SK-N-SH treated with all-trans-retinoic acid at 6 μM for 48 hours (cell line): ENCODE data around the gene STRBP.
"Not testable (repeated sequence)": the region's sequence is repeated elsewhere in the genome, so short reads cannot be mapped to it uniquely, and the experiment has no call there.

Experiments used
- ATAC-seq: fragments of 200-7000 bp; cut with Tn5 transposase; 3 replicates; pipeline ENCODE4 v1.9.1; 2020; ENCODE audit warnings: mild to moderate bottlenecking, moderate library complexity
- ARNTL ChIP-seq: fragments of 450-650 bp; formaldehyde crosslinking; IDR thresholded peaks from 2 replicates; pipeline ENCODE4 v1.5.0; 2020; ENCODE audit warnings: low read depth, mild to moderate bottlenecking, moderate library complexity, borderline replicate concordance
- BACH2 ChIP-seq: fragments of 250-450 bp; sonication (Bioruptor Pico); IDR thresholded peaks from 2 replicates; pipeline ENCODE4 v1.9.0; 2021; ENCODE audit warnings: mild to moderate bottlenecking, borderline replicate concordance
- CSDC2 ChIP-seq: fragments of 250-450 bp; sonication (Bioruptor Pico); IDR thresholded peaks from 2 replicates; pipeline ENCODE4 v1.5.0; 2020; ENCODE audit warnings: mild to moderate bottlenecking, moderate library complexity
- ESRRG ChIP-seq: fragments of 250-450 bp; sonication (Bioruptor Pico); IDR thresholded peaks from 2 replicates; pipeline ENCODE4 v1.6.1; 2021; ENCODE audit warnings: mild to moderate bottlenecking
- GLIS3 ChIP-seq: fragments of 250-450 bp; sonication (Bioruptor Pico); IDR thresholded peaks from 2 replicates; pipeline ENCODE4 v1.5.0; 2020; ENCODE audit warnings: mild to moderate bottlenecking, moderate library complexity
- ISL1 ChIP-seq: fragments of 250-450 bp; sonication (Bioruptor Pico); IDR thresholded peaks from 2 replicates; pipeline ENCODE4 v2.1.2; 2022; ENCODE audit warnings: mild to moderate bottlenecking, moderate library complexity
- OSR1 ChIP-seq: fragments of 250-450 bp; sonication (Bioruptor Pico); IDR thresholded peaks from 2 replicates; pipeline ENCODE4 v1.8.0; 2022; ENCODE audit warnings: moderate library complexity, mild to moderate bottlenecking, inconsistent platforms
- PPARA ChIP-seq: fragments of 250-450 bp; sonication (Bioruptor Pico); IDR thresholded peaks from 2 replicates; pipeline ENCODE4 v1.5.0; 2020; ENCODE audit warnings: mild to moderate bottlenecking, borderline replicate concordance
- RARB ChIP-seq: fragments of 250-450 bp; sonication (Bioruptor Pico); IDR thresholded peaks from 2 replicates; pipeline ENCODE4 v1.8.0; 2021; ENCODE audit warnings: mild to moderate bottlenecking, moderate library complexity
- TCF4 ChIP-seq: fragments of 250-450 bp; sonication (Bioruptor Pico); IDR thresholded peaks from 2 replicates; pipeline ENCODE4 v1.8.0; 2021; ENCODE audit warnings: mild to moderate bottlenecking, moderate library complexity, borderline replicate concordance
- ZC3H10 ChIP-seq: fragments of 250-450 bp; sonication (Bioruptor Pico); IDR thresholded peaks from 2 replicates; pipeline ENCODE4 v1.5.1; 2021; ENCODE audit warnings: mild to moderate bottlenecking, moderate library complexity
- ZFP3 ChIP-seq: fragments of 250-450 bp; sonication (Bioruptor Pico); IDR thresholded peaks from 2 replicates; pipeline ENCODE4 v1.5.0; 2020; ENCODE audit warnings: mild to moderate bottlenecking, moderate library complexity
- ZFP30 ChIP-seq: fragments of 450-650 bp; formaldehyde crosslinking; IDR thresholded peaks from 2 replicates; pipeline ENCODE4 v1.5.0; 2022; ENCODE audit warnings: mild to moderate bottlenecking, moderate library complexity
- ZNF565 ChIP-seq: fragments of 450-650 bp; formaldehyde crosslinking; conservative IDR thresholded peaks from 2 replicates; pipeline ENCODE4 v1.5.0; 2020; ENCODE audit warnings: low read depth, mild to moderate bottlenecking, moderate library complexity
- ZNF70 ChIP-seq: fragments of 450-650 bp; formaldehyde crosslinking; IDR thresholded peaks from 2 replicates; pipeline ENCODE4 v1.5.0; 2020; ENCODE audit warnings: mild to moderate bottlenecking, moderate library complexity
- ZNF8 ChIP-seq: fragments of 450-650 bp; formaldehyde crosslinking; IDR thresholded peaks from 2 replicates; pipeline ENCODE4 v1.5.0; 2020; ENCODE audit warnings: mild to moderate bottlenecking, moderate library complexity
- TF ChIP-seq, protein P1 (sequence below): fragments of 250-450 bp; sonication (Bioruptor Pico); IDR thresholded peaks from 2 replicates; pipeline ENCODE4 v1.8.0; 2020; ENCODE audit warnings: mild to moderate bottlenecking, moderate library complexity, borderline replicate concordance
- TF ChIP-seq, protein P2 (sequence below): fragments of 250-450 bp; sonication (Bioruptor Pico); IDR thresholded peaks from 2 replicates; pipeline ENCODE4 v1.5.1; 2020; ENCODE audit warnings: low read depth, mild to moderate bottlenecking, moderate library complexity
- TF ChIP-seq, protein P3 (sequence below): fragments of 250-450 bp; sonication (Bioruptor Pico); IDR thresholded peaks from 2 replicates; pipeline ENCODE4 v1.5.1; 2021; ENCODE audit warnings: mild to moderate bottlenecking, moderate library complexity

STRBP gene

DNA sequence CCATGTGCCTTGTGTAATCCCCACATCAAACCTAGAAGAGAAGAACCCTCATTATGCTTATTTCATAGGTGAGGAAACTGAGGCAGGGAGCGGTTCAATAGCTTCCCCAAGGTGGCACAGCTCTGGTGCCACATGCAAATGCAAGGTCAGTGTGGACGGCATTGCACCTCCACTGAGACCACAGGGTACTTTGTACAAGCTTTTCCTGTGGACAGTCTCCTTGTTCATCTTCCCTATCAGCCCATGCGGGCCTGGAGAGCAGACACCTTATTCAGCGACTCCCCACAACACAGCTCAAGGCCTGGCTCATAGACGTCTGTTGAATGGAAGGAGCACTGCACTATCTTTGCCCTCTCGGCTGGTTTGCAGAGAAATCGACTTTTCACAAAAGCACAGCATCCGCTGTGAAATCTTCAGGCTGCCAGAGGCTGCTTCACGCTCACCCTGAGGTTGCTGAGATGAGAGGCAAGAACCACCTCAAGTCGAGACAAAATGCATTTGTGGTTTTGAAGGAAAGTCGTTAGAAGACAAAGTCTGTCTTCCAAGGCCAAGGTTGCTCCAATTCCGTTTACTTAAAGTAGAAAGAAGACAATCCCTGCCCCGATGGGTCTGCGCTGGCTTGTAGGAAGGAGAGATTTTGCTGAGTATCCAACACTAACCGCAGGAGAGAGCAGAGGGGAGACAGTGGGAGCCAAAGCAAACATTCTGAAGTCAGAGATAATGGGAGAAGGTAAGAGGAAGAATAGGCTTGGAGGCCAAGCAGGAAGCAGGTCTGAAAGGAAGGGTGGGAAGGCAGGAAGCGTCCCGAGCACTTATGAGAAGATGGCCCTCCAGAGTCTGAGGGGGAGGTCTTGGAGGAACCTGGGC, 34.2 kb upstream of the STRBP start:
- TF ChIP-seq BACH2 (CRISPR knock-in tag) (no peak), ARNTL (CRISPR knock-in tag) (no peak)
- TF ChIP-seq, all 23 proteins: peak for 0
- no peak for ATAC-seq

DNA sequence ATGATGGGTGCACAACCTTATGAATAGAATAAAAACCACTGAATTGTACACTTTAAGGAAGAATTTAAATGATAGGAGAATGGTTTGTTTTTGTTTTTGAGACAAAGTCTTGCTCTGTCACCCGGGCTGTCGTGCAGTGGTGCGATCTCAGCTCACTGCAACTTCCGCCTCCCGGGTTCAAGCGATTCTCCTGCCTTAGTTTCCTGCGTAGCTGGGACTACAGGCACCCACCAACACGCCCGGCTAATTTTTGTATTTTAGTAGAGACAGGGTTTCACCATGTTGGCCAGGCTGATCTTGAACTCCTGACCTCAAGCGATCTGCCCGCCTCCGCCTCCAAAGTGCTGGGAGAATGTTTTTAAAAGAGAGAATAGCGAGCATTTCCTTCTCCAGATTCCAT, 33.5 kb upstream of the STRBP start:
- ATAC-seq, result not testable (repeated sequence)

DNA sequence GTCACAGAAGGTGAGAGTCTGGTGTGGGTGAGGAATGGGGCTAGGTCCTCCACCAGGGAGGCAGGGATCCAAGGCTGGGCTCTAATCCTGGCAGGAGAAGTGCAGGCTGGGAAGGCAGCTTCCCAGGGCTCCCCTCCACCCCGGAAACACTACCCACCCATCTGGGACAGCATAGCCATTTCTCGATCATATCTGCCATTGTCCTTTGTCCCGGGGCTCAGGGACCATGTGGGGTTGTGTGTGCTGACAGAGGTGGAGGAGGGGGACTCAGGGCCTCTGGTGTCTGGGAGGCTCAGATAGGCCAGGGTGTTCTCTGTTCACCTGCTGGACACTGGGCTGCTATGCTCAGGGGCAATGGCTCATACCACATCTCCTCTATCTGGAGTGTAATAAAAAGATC, 32.2 kb upstream of the STRBP start:
- no peak for ATAC-seq

DNA sequence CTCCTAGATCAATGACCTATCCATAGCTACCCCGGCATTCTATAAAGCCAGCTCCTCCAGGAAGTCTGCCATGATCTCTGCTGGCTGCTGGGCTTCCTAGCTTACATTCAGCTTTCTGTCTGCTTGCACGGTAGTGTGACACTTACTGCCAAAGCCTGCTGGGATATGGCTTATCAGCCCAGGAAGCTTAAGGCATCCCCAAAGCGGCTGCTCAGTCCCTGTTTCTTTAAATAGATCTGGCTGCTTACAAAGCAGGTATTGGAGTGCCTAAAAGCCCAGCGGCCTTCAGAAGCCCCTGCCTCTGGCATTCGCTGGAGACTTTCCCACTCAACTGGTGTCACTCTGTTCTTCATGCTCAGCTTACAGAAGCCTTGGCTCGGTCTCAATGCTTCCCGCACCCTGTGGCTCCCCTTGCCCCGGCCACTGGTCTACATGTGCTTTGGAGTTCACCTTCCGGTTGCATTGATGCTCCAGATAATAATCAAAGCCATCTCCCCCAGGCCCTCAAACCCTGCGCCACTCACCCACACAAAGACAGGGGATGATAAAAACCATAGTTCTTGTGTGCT, 31.3 kb upstream of the STRBP start:
- no peak for ATAC-seq
- TF ChIP-seq ZFP3 (CRISPR knock-in tag) (no peak), ZFP30 (CRISPR knock-in tag) (no peak), TCF4 (no peak), ARNTL (CRISPR knock-in tag) (no peak), ISL1 (CRISPR knock-in tag) (no peak), CSDC2 (CRISPR knock-in tag) (no peak), ZC3H10 (CRISPR knock-in tag) (no peak), ZNF565 (CRISPR knock-in tag) (no peak), ZNF70 (CRISPR knock-in tag) (no peak), RARB (no peak), BACH2 (CRISPR knock-in tag) (no peak)
- TF ChIP-seq, protein P1, sequence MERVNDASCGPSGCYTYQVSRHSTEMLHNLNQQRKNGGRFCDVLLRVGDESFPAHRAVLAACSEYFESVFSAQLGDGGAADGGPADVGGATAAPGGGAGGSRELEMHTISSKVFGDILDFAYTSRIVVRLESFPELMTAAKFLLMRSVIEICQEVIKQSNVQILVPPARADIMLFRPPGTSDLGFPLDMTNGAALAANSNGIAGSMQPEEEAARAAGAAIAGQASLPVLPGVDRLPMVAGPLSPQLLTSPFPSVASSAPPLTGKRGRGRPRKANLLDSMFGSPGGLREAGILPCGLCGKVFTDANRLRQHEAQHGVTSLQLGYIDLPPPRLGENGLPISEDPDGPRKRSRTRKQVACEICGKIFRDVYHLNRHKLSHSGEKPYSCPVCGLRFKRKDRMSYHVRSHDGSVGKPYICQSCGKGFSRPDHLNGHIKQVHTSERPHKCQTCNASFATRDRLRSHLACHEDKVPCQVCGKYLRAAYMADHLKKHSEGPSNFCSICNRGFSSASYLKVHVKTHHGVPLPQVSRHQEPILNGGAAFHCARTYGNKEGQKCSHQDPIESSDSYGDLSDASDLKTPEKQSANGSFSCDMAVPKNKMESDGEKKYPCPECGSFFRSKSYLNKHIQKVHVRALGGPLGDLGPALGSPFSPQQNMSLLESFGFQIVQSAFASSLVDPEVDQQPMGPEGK (CRISPR knock-in tag), result no peak
- TF ChIP-seq, protein P2, sequence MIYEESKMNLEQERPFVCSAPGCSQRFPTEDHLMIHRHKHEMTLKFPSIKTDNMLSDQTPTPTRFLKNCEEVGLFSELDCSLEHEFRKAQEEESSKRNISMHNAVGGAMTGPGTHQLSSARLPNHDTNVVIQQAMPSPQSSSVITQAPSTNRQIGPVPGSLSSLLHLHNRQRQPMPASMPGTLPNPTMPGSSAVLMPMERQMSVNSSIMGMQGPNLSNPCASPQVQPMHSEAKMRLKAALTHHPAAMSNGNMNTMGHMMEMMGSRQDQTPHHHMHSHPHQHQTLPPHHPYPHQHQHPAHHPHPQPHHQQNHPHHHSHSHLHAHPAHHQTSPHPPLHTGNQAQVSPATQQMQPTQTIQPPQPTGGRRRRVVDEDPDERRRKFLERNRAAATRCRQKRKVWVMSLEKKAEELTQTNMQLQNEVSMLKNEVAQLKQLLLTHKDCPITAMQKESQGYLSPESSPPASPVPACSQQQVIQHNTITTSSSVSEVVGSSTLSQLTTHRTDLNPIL (CRISPR knock-in tag), result no peak

More for the DNA sequence above, 32.2 kb upstream of the STRBP start:
- TF ChIP-seq BACH2 (CRISPR knock-in tag) (no peak), ESRRG (no peak), PPARA (no peak), ZFP3 (CRISPR knock-in tag) (no peak), ZNF8 (CRISPR knock-in tag) (no peak), ARNTL (CRISPR knock-in tag) (no peak), OSR1 (CRISPR knock-in tag) (no peak), RARB (no peak), GLIS3 (CRISPR knock-in tag) (no peak), TCF4 (no peak), CSDC2 (CRISPR knock-in tag) (no peak), ZNF565 (CRISPR knock-in tag) (no peak), ZFP30 (CRISPR knock-in tag) (no peak), ZNF70 (CRISPR knock-in tag) (no peak), ZC3H10 (CRISPR knock-in tag) (no peak)
- TF ChIP-seq, protein P1 (CRISPR knock-in tag), result no peak
- TF ChIP-seq, protein P2 (CRISPR knock-in tag), result no peak
- TF ChIP-seq, protein P3, sequence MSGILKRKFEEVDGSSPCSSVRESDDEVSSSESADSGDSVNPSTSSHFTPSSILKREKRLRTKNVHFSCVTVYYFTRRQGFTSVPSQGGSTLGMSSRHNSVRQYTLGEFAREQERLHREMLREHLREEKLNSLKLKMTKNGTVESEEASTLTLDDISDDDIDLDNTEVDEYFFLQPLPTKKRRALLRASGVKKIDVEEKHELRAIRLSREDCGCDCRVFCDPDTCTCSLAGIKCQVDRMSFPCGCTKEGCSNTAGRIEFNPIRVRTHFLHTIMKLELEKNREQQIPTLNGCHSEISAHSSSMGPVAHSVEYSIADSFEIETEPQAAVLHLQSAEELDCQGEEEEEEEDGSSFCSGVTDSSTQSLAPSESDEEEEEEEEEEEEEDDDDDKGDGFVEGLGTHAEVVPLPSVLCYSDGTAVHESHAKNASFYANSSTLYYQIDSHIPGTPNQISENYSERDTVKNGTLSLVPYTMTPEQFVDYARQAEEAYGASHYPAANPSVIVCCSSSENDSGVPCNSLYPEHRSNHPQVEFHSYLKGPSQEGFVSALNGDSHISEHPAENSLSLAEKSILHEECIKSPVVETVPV, result no peak
- TF ChIP-seq, all 23 proteins: peak for 0
